Activated CD8-positive, alpha-beta memory T cell treated with anti-CD3 and anti-CD28 coated beads for 4 hours (primary cell): ENCODE data around the gene TNPO3.
"Not testable (repeated sequence)": the region's sequence is repeated elsewhere in the genome, so short reads cannot be mapped to it uniquely, and the experiment has no call there.

Source experiments
- DNase-seq, 2 donors: peaks; one replicate each; pipeline ENCODE4 v3.0.0-alpha.2; 2020; ENCODE audit warnings: low read depth in 2 of 2

TNPO3 gene

DNA sequence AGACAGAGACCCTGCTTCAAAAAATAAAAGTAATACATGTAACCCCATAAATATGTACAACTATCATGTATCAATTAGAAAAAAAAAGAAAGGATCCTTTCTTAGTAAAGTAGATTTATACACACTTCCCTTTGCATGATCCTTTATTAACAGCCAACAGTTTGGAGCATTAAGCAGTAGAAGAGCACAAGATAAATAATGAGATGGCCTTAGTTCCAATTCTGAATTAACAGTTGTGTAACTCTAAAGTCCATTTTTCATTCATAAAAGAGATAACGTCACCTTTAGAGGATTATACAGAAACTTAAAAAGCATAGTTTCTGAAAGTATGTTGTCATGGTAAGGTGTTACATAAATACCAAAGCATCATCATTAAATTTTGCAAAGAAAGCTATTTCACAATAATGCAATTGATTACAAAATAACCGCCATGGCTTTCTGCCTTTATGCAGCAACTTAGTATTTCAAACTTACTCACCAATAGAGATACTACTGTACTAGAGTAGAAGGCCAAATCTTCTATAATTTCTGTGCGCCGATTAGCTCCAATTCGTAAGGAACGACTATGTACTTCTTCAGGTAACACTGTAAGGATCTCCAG is 40.3 kb downstream of the TNPO3 start:
- no peak for DNase-seq

DNA sequence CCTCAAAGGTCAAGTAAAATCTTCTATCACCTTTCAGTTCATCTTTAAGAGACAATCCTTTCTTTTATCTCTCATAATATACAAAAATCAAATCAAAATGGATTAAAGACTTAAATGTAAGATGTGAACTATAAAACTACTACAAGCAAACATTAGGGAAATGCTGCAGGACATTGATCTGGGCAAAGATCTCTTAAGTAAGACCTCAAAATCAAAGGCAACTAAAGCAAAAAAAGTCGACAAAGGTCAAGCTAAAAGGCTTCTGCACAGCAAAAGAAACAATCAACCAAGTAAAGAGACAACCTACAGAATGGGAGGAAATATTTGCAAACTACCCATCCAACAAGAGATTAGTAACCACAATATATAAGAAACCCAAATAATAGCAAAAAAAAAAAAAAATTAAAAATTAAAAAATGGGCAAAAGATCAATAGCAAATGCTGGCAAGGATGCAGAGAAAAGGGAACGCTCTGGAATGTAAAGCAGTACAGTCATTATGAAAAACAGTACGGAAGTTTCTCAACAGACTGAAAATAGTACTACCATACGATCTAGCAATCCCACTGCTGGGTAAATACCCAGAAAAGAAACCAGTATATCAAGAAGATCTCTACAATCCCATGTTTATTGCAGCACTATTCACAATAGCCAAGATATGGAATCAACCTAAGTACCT is 41.7 kb downstream of the TNPO3 start:
- DNase-seq = no peak

DNA sequence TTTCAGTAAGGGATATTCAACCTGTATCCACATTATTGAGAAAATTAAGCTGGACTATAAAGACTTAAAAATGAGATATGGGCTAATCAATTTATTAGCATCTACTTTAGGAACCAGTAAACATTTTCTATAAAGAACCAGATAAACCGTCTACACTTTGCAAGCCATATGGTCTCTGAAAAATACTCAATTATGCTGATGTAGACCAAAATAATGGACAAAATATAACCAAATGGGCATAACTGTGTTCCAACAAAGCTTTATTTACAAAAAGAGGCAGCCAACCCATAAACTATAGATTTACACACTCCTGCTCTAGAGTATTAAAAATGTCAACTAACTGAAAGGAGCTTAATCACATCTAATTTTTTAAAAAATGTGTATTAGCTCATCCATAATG is 42.3 kb downstream of the TNPO3 start:
- no peak for DNase-seq

DNA sequence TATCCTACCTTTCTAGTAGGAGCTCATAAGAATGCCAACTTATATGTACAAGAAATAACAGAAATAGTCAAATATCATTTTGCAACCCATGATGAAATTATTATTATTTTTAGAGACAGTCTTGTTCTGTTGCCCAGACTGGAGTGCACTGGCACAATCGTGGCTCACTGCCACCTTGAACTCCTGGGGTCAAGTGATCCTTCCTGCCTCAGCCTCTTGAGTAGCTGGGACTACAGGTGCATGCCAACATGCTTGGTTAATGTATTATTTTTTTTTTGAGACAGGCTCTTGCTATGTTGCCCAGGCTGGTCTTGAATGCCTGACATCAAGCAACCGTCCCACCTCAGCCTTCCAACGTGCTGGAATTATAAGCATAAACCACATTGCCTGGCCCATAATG is 44.8 kb downstream of the TNPO3 start:
- DNase-seq = no peak

DNA sequence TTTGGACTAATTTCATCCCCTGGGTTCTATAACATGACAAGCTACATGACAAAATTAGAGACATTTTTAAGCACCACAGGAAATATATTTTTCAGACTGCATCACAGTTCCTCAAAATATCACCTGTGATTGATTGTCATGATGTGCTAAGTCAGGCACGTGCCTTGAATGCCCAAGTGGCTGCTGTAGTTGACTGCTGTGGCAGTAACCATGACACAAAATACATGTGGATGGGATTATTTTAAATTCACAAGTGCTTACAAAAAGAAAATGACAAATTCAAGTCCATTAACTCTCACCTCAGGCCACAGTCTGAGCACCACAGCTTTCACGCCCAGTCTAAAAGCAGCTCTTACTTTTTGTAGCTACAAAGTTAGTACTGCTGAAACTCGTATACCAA is 45.5 kb downstream of the TNPO3 start:
- DNase-seq = no peak

DNA sequence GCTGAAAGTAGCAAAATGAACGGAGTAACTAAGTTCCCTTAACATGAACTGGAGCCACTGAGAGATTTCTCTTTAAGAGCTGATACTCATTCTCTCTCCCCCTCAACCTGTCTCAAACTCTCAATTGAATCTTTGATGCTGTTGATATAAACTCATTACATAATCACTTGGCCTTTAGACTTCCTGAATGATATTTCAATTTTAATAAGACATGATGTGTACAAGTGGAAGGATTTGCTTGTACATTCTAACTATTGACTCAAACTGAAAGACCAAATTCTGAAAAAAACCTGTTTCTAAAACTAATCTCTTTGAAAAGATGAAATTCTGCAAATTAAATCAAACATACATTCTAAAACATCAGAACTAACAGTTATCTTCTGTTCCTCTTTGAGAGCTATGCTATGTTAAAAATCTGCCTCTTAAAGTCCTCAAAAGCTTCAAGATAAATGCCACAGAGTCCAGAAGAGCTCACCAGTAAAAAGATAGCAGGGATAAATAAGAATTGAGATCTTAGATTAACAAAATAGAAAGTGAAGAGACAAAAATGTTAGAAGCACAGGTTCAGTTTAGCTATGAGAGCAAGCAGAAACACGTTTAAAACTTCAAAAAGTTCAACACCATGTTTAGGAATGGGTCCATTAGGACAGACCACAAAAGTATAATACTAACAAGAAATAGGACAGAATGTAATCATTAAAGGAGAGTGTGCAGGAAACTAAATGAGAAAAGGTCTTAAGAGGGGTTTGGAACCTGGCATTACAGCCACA is 46.1 kb downstream of the TNPO3 start:
- no peak for DNase-seq

DNA sequence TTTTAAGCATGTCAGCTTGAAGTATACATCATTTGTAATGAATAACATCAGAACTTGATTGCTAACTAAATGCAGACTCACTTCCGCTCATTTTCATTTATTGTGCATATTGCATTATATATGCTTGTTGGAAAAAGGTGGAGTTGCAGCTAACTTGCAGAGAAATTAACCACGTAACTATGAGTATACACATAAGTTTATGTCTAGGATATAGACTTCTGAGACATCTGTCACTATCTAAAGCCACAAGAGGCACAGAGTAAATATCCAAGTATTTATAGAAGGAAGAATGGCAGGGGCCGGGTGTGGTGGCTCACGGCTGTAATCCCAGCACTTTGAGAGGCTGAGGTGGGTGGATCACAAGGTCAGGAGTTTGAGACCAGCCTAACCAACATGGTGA is 47.3 kb downstream of the TNPO3 start:
- DNase-seq = no peak

DNA sequence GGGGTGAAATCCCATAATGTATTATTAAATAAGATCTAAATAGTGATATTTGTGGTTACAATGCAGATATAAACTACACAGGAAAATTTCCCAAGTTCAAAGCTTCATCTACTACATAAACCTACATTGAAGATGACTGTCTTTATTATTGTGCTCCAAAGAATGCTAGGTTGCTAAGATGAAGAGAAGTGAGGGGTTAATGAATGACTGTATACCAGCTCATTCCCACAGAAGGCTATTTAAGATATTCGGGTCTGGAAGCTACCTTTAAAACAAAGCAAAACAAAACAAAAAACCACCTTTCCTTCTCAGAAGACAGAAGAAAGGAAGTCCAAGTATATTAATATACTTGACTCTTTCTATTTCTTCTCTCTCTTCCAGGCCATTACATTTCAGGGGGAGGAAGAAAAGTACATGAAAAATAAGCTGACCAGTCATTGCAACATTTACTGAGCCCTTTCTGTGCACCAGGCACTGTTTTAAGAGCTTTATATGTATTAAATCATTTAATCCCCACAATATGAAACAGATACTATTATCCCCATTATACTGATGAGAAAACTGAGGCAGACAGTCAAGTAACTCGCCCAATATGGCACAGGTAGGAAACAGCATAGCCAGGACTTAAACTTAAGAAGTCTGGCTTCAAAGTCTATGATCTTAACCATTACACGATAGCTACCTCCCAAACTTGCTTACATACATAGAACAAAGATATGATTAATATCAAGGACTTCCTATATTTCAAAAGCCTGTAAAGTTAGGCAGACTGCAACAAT is 48.1 kb downstream of the TNPO3 start:
- no peak for DNase-seq

DNA sequence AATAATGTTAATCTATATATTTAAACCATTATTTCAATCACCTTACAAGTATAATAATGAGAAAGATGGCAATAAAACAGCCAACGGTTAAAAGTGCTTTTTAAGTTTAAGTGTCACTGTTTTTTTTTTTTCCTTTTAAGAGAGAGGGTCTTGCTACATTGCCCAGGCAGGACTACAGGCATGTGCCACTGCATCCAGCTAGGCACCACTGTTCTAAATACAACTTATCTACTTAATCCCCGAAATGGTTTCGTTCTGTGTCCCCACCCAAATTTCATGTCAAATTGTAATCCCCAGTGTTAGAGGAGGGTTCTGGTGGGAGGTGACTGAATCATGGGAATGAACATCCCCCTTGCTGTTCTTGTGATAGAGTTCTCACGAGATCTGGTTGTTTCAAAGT is 49.7 kb downstream of the TNPO3 start:
- DNase-seq = no peak

DNA sequence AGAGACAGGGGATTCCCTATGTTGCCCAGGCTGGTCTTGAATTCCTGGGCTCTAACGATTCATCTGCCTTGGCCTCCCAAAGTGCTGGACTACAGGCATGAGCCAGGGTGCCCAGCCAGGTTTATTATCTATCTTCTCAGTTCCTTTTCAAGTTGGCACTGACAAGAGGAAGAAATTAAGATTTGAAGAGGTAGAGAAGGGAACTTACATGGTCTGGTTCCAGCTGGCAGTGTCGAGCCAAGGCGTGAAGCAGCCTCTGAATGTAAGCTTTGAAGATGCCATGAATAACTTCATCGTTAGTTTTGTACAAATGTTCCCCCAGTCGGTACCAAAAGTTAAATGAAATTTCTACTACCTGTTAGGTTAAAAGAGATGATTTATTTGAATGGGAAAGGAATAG is 57.7 kb downstream of the TNPO3 start:
- no peak for DNase-seq

DNA sequence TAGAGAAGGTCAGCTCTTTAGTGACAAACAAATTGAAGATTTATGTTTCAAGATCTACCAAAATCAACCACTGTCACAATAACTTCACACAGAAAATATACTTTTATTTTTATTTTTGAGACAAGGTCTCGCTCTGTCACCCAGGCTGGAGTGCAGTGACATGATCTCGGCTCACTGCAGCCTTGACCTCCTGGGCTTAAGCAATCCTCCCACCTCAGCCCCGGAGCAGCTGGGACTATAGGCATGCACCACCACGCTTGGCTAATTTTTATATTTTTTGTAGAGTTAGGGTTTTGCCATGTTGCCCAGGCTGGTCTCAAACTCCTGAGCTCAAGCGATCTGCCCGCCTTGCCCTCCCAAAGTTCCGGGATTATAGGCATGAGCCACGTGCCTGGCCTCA is 60.4 kb downstream of the TNPO3 start:
- DNase-seq = not testable (repeated sequence)

DNA sequence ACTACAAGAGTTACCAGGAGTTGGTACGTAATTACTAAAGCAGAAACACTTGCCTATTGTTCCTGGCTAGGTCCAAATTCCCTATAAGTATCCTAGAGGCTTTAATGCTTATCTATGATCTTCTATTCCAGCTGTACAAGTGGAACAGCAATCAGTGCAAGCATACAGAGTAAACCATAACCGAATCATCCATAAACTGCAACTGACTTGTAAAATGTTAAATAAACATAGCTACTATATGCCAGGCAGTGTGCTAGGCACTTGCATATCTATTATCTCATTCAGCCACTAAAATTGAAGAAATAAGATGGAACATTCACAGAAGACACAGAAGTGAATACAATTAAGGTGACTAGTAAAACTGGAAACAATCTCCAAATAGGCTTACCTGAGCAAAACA is 61.5 kb downstream of the TNPO3 start:
- no peak for DNase-seq

DNA sequence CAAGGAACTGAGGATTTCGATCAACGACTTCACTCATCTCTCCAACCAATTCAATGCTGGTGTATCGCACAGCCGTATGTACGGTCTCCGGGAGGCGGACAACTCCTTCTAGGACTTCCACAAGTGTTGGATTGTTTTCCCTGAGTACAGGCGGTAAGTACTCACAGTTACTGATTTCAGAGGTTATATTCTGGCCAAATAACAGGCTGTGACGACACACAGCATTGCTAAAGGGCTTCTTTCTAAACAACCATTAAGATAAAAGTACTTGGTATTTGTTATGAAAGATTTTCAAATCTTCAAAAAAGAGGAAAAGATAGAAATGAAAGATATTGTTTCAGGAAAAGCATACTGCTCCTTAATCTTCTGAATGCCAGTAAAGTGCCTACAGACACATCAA is 65.0 kb downstream of the TNPO3 start:
- DNase-seq = no peak

DNA sequence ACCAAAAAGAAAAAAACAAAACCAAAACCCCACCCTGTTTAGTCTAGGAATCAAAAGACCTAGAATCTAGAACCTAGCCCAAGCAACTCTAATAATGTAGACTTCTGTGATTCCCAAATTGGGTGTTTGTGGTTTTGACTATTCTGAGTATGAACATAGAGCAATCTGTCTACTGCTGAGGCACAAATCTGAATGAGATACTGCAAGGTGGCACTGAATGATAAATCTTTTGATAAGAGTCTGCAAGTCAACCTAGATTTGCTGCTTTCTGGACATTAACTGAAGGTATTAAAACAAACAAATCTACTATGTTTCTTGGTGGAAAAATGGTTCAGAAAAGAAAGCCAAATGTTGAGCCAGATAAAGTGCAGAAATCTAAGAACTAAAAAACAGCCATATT is 66.5 kb downstream of the TNPO3 start:
- no peak for DNase-seq

DNA sequence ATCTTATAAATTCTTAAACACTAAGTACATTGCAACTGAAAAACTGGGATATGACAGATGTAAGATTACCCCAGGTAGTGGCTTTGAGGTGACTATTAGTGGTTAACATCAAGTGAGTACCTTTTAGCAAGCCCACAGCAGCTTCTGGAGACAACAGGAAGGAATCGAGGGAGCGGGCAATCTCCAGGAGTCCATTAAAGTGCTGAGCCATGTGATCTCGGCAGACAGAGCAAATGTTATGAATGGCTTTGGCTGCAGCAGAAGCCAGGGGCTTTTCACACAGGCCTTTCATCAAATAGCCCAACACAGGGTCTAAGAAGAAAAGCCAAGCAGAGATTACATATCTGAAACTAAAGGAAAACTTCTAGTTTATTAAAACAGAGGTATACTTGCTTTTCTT is 68.3 kb downstream of the TNPO3 start:
- DNase-seq = no peak

DNA sequence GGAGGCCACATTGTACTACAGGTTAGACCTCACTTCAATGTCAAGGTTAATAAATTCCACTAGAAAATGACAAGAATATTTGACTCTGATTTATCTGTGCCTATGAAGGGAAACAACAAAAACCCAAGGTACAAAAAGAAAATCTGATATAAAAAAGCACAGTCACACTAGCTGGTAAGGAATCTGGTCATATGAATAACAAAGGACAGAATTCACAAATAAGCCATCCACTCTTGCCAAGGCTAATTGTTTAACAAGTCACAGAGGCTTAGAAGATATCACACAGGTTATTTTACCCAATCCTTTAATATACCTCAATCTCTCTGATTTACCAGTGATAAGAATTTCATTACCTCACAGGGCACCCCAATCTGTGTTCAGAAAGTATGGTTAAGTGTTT is 69.3 kb downstream of the TNPO3 start:
- DNase-seq = no peak

DNA sequence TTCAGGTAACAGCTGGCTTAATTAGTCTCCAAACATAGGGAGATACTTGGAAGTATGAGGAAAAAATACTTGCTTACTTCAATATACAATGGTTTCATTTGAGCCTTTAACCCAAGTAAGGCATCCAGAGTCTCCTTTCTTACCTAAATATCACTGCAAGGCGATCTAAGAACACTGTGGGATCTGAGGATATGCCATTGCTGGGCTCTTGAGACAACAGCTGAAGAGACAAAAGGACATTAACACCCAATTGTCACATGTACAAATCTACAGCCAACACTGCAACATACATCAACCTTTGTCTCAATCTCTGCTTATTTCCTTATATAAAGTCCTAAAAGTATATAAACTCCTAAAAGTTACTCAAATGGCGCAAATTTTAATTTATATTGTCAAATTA is 72.8 kb downstream of the TNPO3 start:
- no peak for DNase-seq

DNA sequence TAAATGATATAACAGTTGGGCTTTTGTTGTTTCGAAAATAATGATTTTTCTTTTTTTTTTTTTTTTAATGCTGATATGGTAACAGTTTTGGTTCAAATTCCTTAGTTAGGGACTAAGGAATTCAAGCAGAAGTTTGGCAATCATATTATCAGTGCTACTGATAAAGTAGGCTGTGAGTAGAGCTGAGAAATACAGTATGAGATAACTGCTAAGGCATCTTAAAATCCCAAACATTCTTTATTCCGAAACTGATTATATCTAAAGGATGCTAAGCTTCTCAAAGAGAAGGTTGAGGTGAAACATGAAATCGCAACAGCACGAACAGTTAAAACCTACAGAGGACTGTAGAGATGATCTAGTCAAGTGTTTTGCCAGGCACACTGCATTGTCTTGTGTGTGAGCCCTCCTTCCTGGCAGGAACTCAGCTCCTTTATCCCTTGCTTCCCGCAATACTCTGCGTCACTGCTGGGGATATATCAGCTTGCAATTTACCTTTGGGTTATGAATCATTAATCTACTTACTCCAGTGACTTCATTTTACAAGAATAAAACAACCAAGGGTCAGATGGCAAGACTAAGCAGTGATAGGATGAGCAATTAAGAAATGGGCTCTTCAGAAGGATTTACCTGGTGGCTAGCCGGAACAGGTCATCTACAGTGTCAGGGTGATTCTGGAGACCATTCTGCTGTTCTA is 80.5 kb downstream of the TNPO3 start:
- DNase-seq = no peak

DNA sequence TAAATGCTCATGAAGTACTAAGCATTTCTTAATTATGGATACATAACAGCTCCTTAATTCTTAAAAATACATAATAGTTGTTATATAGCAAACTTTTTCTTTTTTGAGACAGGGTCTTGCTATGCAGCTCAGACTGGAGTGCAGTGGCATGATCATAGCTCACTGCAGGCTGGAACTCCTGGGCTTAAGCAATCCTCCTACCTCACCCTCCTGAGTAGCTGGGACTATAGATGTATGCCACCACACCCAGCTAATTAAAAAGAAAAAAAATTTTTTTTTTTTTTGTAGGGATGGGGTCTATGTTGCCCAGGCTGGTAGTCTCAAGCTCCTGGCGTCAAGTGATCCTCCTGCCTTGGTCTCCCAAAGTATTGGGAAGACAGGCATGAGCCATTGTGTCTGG is 86.3 kb downstream of the TNPO3 start:
- DNase-seq = no peak

DNA sequence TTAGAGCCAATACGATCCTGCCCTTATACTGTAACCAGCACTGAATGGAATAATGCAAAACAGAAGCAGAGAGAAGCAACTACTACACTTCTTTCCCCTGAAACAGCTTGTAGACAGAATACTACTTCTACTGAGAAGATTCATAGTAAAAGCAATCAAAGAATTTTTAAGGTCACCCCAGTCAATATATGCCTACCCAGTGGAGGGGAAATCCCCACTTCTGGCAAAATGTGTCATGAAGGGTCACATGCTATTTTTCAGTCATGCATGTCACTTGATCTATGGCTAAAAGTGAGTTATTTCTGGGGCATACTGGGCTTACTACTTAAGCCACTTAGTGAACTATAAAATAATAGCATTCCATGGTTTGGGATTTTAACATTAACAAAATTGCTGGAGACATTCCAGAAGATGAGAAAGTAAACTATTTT is 91.6 kb downstream of the TNPO3 start:
- DNase-seq = no peak

DNA sequence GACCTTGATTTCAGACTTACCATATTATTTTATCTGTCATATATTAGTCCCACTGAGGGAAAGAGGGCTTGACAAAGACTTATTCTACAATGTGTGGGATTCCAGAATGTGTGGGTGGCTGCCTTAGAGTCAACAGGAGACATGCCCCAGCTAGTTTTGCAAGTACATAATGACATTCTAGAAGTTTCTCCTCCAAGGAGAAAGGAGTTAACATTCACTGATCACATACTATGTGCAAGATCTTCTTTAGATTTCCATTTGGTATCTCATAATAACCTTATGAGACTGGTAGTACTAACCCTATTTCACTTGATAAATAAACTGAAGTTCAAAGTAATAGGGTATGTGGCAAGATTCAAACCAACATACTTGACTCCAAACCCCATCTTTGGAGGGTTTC is 92.0 kb downstream of the TNPO3 start:
- DNase-seq = no peak
